ENCODE measurements around the gene C16orf82. TPM values are rescaled to one million over a fixed set of nuclear protein-coding genes. Genes with fewer than 3 reads are reported as not detected.

The C16orf82 gene
- total and polyA plus RNA-seq, 2 of the 8 experiments (the other 6 are each of a cell fraction or from before 2014, with no cell fraction given): not detected

- peak overlapping the region; percentile 83 for H3K18ac ChIP-seq (ENCODE audit: extremely low read depth, low read length)
- peak overlapping the region; percentile 60; the same call in 1 of the 2 replicates for H2BK12ac ChIP-seq (ENCODE audit: low read depth, low read length)
- H3K9me3 ChIP-seq (ENCODE audit: insufficient read depth in 2 of 2, low read depth in 1 of 2, low read length in 1 of 2): no peaks in the 10 kb centered on the region
- H4K5ac ChIP-seq (ENCODE audit: insufficient read length, low read depth, low read length): peak overlapping the region; percentile 61
- H3K4ac ChIP-seq (replicated peaks; ENCODE audit: insufficient read length, low read depth, low read length): no peak overlapping the region
- H2AK5ac ChIP-seq (ENCODE audit: low read depth, low read length): no peak overlapping the region
- H3K79me1 ChIP-seq (ENCODE audit: low read depth, low read length): no peaks in the 10 kb centered on the region
- peak overlapping the region in 2 of 4 experiments; percentile 25 to 46; a peak in 1 of 7 replicates for H3K9ac ChIP-seq (replicated peaks in 1 of 4; ENCODE audit: extremely low read depth in 1 of 4, low read depth in 3 of 4, low read length in 3 of 4)
- peaks cover 0 to 6% (median 1%) of the 10 kb centered on the region in 4 experiments; a peak in 5 of 7 replicates for H3K4me1 ChIP-seq (replicated peaks in 1 of 4; ENCODE audit: control insufficient read depth in 3 of 4, insufficient read depth in 4 of 4, low read length in 3 of 4)
- DNase-seq (ENCODE audit: low read depth in 1 of 2, low spot score in 2 of 2) (peak; percentile 33 to 99), FAIRE-seq (no peak)
- H2BK15ac ChIP-seq (ENCODE audit: low read length): peak overlapping the region; percentile 46; the same call in 1 of the 2 replicates
- 26% methylated on average over 13 of the region's 61 CpGs; no CpG with 5 or more reads in 1 of the 2 experiments for WGBS, 2 experiments (ENCODE audit: extremely low coverage in 1 of 2, insufficient coverage in 1 of 2, insufficient read length in 1 of 2, insufficient replicate concordance in 2 of 2, low coverage in 1 of 2, low lambda C conversion rate in 2 of 2, missing lambda C conversion rate in 1 of 2)
- H3K27ac ChIP-seq (ENCODE audit: low read depth, low read length): no peak overlapping the region; the same call in 1 of the 2 replicates
- H3K4me2 ChIP-seq (ENCODE audit: insufficient read depth in 1 of 2, low read depth in 2 of 2, low read length in 2 of 2): peak overlapping the region; percentile 61 to 66
- no peaks in the 10 kb centered on the region for H3K36me3 ChIP-seq (ENCODE audit: control insufficient read depth in 2 of 4, insufficient read depth in 4 of 4, low read length in 3 of 4)
- no peaks in the 10 kb centered on the region for H4K20me1 ChIP-seq (replicated peaks in 1 of 2; ENCODE audit: control insufficient read depth in 1 of 2, insufficient read depth in 2 of 2, low read length in 2 of 2)
- peak overlapping the region; percentile 24 to 64 (median 38); a peak in 7 of 8 replicates for H3K4me3 ChIP-seq (ENCODE audit: extremely low read depth in 1 of 4, insufficient read depth in 2 of 4, low read depth in 3 of 4, low read length in 4 of 4)
- no peaks in the 10 kb centered on the region for H3K79me2 ChIP-seq (ENCODE audit: control insufficient read depth in 1 of 2, insufficient read depth in 2 of 2, low read length in 2 of 2)
- CTCF ChIA-PET (ENCODE audit: partially characterized antibody): interaction anchor here (0.5 to 1.7 kb wide), 31 partner anchors 25 to 1840 kb away, joined by 3 to 6 read pairs (median 3); no protein-coding TSS in a partner anchor
- H2BK120ac ChIP-seq (replicated peaks; ENCODE audit: low read depth, low read length): no peak overlapping the region
- POLR2A ChIA-PET (ENCODE audit: partially characterized antibody): interaction anchor here (0.5 to 1.0 kb wide), 5 partner anchors 28 to 307 kb away, joined by 3 read pairs; no protein-coding TSS in a partner anchor
- H2BK5ac ChIP-seq (ENCODE audit: low read depth, low read length): 0 out of 2 replicates have a peak overlapping the region, but pooled peaks have one; percentile 71
- no peak overlapping the region for H3K23ac ChIP-seq (ENCODE audit: insufficient read length)
- H4K8ac ChIP-seq (ENCODE audit: extremely low read depth, insufficient read depth, low read length): peak overlapping the region; percentile 75; the same call in 1 of the 2 replicates
- H3K56ac ChIP-seq (replicated peaks; ENCODE audit: insufficient read length, low read depth, low read length): peak overlapping the region; percentile 51
- no peak overlapping the region for H4K91ac ChIP-seq (replicated peaks; ENCODE audit: insufficient read length, low read length)
- H3K23me2 ChIP-seq (ENCODE audit: low read depth, low read length): peaks cover 3% of the 10 kb centered on the region; the same call in 1 of the 2 replicates
- H2BK20ac ChIP-seq (ENCODE audit: low read length): 0 out of 2 replicates have a peak overlapping the region, but pooled peaks have one; percentile 48
- no peak overlapping the region for H3K14ac ChIP-seq (ENCODE audit: insufficient read length)
- peak overlapping the region; percentile 87 for H2AFZ ChIP-seq (ENCODE audit: low read length)
- H3K27me3 ChIP-seq (replicated peaks in 1 of 4; ENCODE audit: control insufficient read depth in 3 of 4, extremely low read depth in 1 of 4, insufficient read depth in 3 of 4, low read length in 3 of 4): no peaks in the 10 kb centered on the region
- TF ChIP-seq SIN3A (conservative IDR thresholded peaks at IDR 0.05 in 1 of 2, IDR thresholded peaks at IDR 0.05 in 1 of 2; ENCODE audit: low read depth in 1 of 2, low read length in 2 of 2): 0 out of 4 replicates have a peak, but pooled peaks of 1 of the 2 experiments have one; percentile 23
- peak; percentile 63 for TF ChIP-seq ASH2L (IDR thresholded peaks at IDR 0.05; ENCODE audit: low read length)
- TF ChIP-seq MAFK (IDR thresholded peaks at IDR 0.05; ENCODE audit: low read depth, low read length): no peak
- TF ChIP-seq NANOG (IDR thresholded peaks at IDR 0.05; ENCODE audit: insufficient read depth, low read depth, low read length, poor library complexity, severe bottlenecking): no peak
- TF ChIP-seq TBP (IDR thresholded peaks at IDR 0.05; ENCODE audit: low read depth, low read length): peak; percentile 13; the same call in 1 of the 2 replicates
- peak; percentile 8; the same call in 1 of the 2 replicates for TF ChIP-seq BRCA1 (IDR thresholded peaks at IDR 0.05; ENCODE audit: low read depth, low read length)
- no peak for TF ChIP-seq NRF1 (IDR thresholded peaks at IDR 0.05; ENCODE audit: low read depth, low read length)
These were observed 43.2 kb downstream of the C16orf82 start for GRCh38 chr16:27109666-27110523.
